GM19025 (cell line): Measurements from ENCODE around the gene RBKS.

Source experiments
- ATAC-seq: cut with Tn5 transposase; IDR thresholded peaks from one replicate; pipeline ENCODE4 v1.9.1; 2021; ENCODE audit warnings: mild to moderate bottlenecking, low read depth, moderate library complexity; ENCODE audit not compliant: unreplicated experiment

RBKS gene

DNA sequence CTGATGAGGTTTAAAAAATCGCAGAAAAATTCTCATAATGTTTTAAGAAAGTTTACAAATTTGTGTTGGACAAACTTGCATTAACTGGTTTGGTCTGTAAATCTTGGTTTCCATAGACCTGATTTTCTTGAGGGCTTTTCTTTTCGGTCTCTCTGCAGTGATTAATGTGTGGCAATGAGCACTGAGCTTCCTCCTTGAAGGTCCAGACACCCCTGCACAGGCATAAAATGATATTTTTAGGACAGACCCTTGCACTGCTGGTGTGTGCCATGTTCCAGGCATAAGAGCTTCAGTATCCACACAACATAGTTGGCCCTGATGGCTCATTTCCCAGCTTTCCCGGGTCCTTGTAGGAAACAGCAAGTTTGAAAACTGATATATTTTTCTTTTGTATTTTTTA is 85.0 kb downstream of the RBKS start:
- no peak for ATAC-seq

- ATAC-seq, result no peak
These were observed 86.0 kb downstream of the RBKS start for GRCh38 chr2:27804146-27804545.

DNA sequence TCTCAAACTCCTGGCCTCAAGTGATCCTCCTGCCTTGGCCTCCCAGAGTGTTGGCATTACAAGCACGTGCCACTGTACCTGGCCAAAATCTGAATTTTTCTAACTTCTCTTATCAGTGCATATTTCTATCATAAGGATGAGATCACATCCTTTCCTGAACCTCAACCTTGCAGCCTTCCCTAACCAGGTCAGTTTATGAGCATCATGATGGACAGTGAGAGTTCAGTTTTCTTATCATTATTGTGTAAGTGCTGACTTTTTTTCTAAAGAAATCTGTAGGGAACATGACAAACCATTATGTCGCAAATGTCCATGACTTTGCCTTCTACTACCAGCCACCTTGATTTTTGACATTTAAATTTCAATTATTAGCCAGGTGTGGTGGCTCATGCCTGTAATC is 87.1 kb downstream of the RBKS start:
- no peak for ATAC-seq

GRCh38 chr2:27802547-27802946 is 87.6 kb downstream of the RBKS start:
- no peak for ATAC-seq

GRCh38 chr2:27800856-27801255 is 89.3 kb downstream of the RBKS start:
- no peak for ATAC-seq

DNA sequence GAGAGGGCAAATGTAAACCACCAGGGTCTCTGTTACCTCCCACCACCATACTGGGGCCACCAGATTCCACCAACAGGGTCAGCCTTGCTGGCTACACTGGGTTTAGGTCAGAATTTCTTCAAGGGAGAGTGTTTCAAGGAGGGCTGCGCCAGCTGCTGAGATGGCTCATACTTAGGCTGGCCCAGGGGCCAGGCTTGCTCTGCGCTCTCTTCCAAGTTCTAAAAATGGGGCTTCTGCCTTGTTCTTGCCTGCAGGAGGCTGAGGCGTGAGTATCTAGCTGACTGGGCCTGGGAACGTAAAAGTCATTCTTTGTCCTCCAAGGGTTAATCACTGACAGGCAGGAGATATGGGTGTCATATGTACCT is 90.6 kb downstream of the RBKS start:
- no peak for ATAC-seq

- ATAC-seq, result no peak
These were observed 91.1 kb downstream of the RBKS start for GRCh38 chr2:27798948-27799645.

DNA sequence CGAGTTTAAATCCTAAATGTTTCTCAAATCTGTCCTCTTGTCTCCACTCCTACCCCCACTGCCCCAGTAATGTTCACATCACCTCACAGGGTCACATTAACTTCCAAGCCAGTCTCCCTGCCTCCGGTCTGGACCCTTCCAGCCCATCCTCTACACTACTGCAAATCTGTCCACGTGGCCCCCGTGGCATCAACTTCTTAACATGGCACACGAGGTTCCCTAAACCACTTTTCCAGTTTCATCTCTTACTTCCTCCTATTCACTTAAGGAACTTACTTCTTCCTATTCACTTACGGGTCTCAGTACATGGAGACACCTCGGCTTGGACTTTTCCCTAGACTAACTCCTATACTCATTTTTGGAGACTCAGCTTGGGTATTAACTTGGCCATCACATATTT is 91.7 kb downstream of the RBKS start:
- ATAC-seq, result no peak

- ATAC-seq, result no peak
These were observed 92.3 kb downstream of the RBKS start for GRCh38 chr2:27797841-27798240.

GRCh38 chr2:27796791-27797765 is 93.1 kb downstream of the RBKS start:
- no peak for ATAC-seq

- no peak for ATAC-seq
These were observed 94.3 kb downstream of the RBKS start for GRCh38 chr2:27795868-27796277.

- no peak for ATAC-seq
These were observed 94.9 kb downstream of the RBKS start for GRCh38 chr2:27795093-27795834.

- no peak for ATAC-seq
These were observed 97.4 kb downstream of the RBKS start for GRCh38 chr2:27792759-27793158.

DNA sequence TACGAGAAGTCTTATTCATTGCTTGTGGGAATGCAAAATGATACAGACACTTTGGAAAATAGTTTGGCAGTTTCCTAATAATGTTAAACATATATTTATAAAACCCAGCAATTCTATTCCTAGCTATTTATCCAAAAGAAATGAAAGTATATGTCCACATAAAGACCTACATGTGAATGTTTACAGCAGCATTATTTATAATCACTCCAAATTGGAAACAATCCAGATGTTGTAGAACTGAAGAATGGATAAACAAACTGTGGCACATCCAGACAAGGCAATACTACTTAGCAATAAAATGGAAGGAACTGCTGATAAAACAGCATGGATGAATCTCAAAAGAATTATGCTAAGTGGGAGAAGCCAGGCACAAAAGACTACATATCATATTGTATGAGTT is 99.4 kb downstream of the RBKS start:
- ATAC-seq, result no peak

DNA sequence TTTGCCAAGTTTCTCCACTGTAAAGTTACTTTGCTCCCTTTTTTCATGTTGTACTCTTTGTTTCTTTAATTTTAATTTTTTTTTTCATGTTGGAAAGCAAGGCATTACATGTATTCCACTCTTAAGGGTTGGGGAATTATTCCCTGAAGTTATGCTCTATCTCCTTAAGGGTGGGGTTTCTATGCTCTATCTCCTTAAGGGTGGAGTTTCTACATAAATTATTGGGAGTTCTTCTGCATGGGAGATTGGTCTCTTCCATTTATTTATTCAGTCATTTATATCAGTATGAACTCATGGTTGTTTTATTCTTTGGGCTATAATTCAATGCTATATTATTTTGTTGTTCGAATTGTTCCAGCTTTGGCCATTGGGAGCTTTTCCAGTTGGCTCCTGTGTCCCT is 107.5 kb downstream of the RBKS start:
- no peak for ATAC-seq

DNA sequence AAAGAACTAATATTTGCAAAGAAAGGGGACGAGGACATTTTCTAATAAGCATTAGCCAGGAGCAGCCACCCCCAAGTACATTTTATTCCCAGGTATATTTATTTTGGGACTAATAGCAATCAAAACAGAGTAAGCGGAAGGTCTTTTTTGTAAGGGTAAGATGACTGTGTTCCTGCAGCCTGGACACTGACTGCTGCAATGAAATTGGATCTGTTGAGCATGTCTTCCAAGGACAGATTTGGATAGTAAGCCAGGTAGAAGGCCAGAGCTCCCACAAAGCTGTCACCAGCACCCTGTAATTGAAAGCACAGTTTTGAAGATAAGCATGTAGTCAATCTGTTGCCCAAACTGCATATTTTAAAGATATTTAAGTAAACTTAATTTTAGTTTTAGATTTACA is 108.7 kb downstream of the RBKS start:
- no peak for ATAC-seq

DNA sequence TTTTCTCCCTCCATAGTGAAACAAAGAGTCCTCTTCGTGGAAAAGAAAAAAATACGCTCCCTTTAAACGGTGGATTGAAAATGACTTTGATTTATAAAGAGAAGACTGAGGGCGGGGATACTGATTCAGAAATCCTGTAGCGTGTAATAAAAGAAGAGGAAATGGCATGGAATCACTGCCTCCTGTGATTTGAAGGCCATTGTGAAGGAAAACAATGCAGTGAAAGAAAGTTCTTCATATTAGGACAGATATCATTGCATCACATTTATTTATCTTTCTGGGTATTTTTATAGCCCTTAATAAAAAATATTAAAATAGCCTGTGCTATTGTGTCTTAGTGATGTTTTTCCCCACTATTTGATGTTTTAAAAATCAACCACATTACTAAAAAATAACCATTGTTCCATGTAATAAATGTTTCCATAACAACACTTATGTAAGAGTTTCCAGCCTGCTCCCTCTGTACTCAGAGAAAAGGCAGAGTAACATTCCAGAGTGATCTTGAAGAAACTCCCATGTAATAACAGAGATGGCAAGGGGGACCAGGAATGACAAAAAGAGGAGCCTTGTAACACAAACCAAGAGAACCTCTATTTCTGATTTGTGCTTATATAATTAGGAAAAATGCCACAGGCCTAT is 110.7 kb downstream of the RBKS start:
- ATAC-seq, result no peak

DNA sequence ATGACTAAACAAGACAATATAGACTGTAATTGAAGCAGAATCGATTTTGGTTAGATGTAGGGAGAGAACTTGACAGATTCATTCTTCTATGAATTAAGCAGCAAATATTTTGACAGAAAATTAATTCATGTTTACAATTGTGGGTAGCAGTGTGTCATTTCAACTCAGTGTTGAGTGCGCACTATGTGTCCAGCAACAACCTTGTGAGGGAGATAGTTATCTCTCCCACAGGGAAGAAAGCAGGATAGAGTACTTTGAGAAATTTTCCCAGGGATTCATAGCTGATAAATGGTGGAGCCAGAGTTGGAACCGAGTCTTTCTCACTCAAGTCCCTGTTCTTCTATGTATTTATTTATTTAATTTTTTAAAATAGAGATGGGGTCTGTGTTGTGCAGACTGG is 113.5 kb downstream of the RBKS start:
- no peak for ATAC-seq

DNA sequence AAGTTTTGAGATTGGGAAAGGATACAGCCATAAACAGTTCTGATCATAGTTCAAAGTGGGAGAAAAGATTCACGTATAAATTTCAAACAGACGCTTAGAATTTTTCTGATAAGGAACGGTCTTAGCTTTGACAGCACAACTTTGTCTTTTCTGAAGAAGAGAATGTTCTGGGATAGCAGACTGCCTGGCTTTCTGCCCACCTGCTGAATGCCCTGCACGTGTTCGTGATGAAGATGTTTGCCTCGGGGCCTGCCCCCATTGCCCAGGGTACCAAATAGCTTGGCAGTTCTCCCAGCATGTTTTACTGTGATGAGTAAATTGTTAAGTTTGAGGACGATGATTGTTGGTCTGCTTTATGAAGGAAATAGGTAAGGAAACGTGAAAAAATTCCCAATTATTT is 114.1 kb downstream of the RBKS start:
- no peak for ATAC-seq

- ATAC-seq, result no peak
These were observed 116.2 kb downstream of the RBKS start for GRCh38 chr2:27773959-27774358.

DNA sequence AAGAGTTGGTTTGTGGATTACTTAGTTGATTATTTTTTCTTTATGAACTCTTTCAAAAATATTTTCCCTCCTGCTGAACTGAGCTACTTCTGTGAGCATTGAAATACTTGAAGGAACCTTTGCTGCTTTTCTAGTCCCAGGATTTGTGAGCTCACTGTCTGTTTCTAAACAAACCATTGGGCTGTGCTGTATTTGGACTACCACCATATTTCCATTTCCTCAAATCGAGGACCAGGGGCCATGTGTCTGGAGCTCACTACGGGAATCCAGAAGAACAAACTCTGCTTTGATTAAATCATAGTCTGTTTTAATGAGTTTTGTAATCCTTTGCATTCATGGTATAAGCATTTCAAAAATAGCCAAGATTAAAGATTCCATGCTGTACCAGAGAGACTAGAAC is 117.4 kb downstream of the RBKS start:
- ATAC-seq, result no peak
